Loucy (cell line): ENCODE results near the gene ZNF438.

ENCODE experiments used
- CTCF ChIP-seq: fragments of 200-600 bp; sonication (generic); conservative IDR thresholded peaks from 2 replicates; pipeline ENCODE4 v1.5.1; 2014; ENCODE audit warnings: mild to moderate bottlenecking, antibody characterized with exemption, low read length
- EZH2phosphoT487 ChIP-seq: fragments of 200-600 bp; IDR thresholded peaks from 2 replicates; pipeline ENCODE4 v1.6.1; 2018; ENCODE audit warnings: antibody characterized with exemption, mild to moderate bottlenecking, moderate library complexity, borderline replicate concordance

GRCh38 chr10:31028081-31028480, 3.6 kb downstream of the ZNF438 start:
- TF ChIP-seq CTCF (no peak), EZH2phosphoT487 (no peak)
